ENCODE data around the gene FAM234A. TPM values are rescaled to one million over a fixed set of nuclear protein-coding genes. Genes with fewer than 3 reads are reported as not detected.
"Not testable (repeated sequence)": the region's sequence is repeated elsewhere in the genome, so short reads cannot be mapped to it uniquely, and the experiment has no call there.

The FAM234A gene
- total RNA-seq, 1 donor from 2014 or later, result 23.3 TPM

- H3K27ac ChIP-seq, result no peak overlapping the region
- TF ChIP-seq, protein P1, sequence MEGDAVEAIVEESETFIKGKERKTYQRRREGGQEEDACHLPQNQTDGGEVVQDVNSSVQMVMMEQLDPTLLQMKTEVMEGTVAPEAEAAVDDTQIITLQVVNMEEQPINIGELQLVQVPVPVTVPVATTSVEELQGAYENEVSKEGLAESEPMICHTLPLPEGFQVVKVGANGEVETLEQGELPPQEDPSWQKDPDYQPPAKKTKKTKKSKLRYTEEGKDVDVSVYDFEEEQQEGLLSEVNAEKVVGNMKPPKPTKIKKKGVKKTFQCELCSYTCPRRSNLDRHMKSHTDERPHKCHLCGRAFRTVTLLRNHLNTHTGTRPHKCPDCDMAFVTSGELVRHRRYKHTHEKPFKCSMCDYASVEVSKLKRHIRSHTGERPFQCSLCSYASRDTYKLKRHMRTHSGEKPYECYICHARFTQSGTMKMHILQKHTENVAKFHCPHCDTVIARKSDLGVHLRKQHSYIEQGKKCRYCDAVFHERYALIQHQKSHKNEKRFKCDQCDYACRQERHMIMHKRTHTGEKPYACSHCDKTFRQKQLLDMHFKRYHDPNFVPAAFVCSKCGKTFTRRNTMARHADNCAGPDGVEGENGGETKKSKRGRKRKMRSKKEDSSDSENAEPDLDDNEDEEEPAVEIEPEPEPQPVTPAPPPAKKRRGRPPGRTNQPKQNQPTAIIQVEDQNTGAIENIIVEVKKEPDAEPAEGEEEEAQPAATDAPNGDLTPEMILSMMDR (IDR thresholded peaks at IDR 0.05), result no peak
- TF ChIP-seq POLR2AphosphoS5 (IDR thresholded peaks at IDR 0.05; ENCODE audit: insufficient read depth in 1 of 2, low read depth in 1 of 2) (no peak), POLR2A (IDR thresholded peaks at IDR 0.05) (no peak)
- no peaks in the 10 kb centered on the region for H3K4me1 ChIP-seq
- H3K36me3 ChIP-seq, result peaks cover 0 to 72% of the 10 kb centered on the region in 2 donors
- H3K9me3 ChIP-seq, result no peaks in the 10 kb centered on the region
- no peaks in the 10 kb centered on the region for H3K27me3 ChIP-seq
- intact Hi-C loops (cut with DNase I), result no loop called here
- no peak for DNase-seq (ENCODE audit: extremely low spot score in 2 of 2)
- H3K4me3 ChIP-seq, result no peak overlapping the region
Measured at GRCh38 chr16:200388-200787, 34.2 kb upstream of the FAM234A start.

DNA sequence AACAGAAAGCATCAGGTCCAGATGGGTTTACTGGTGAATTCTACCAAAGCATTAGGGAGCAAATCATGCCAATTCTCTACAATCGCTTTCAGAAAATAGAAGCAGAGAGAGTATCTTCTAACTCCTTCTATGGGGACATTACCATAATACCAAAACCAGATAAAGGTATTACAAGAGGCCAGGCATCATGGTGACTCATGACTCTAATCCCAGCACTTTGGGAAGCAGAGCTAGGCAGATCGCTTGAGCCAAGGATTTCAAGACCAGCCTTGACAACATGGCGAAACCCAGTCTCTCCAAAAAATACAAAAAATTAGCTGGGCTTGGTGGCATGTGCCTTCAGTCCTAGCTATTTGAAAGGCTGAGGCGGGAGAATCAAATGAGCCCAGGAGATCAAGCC lies 31.4 kb upstream of the FAM234A start:
- no peaks in the 10 kb centered on the region for H3K4me1 ChIP-seq
- H3K9me3 ChIP-seq, result no peaks in the 10 kb centered on the region
- no peak overlapping the region for H3K4me3 ChIP-seq
- intact Hi-C loops (cut with DNase I), result no loop called here
- H3K27ac ChIP-seq, result no peak overlapping the region
- DNase-seq (ENCODE audit: extremely low spot score in 2 of 2), result no peak
- no peaks in the 10 kb centered on the region for H3K27me3 ChIP-seq
- H3K36me3 ChIP-seq, result peaks cover 4 to 79% of the 10 kb centered on the region in 2 donors
- no peak for TF ChIP-seq POLR2A (IDR thresholded peaks at IDR 0.05)
- TF ChIP-seq, protein P1 (IDR thresholded peaks at IDR 0.05), result no peak
- TF ChIP-seq POLR2AphosphoS5 (IDR thresholded peaks at IDR 0.05; ENCODE audit: insufficient read depth in 1 of 2, low read depth in 1 of 2), result no peak

- H3K4me1 ChIP-seq; H3K9me3 ChIP-seq; H3K27me3 ChIP-seq; H3K4me3 ChIP-seq; DNase-seq (ENCODE audit: extremely low spot score in 2 of 2); H3K27ac ChIP-seq; intact Hi-C loops (cut with DNase I): not testable (repeated sequence)
- peaks cover 4 to 71% of the 10 kb centered on the region in 2 donors for H3K36me3 ChIP-seq
Measured at GRCh38 chr16:204046-204445, 30.6 kb upstream of the FAM234A start.

DNA sequence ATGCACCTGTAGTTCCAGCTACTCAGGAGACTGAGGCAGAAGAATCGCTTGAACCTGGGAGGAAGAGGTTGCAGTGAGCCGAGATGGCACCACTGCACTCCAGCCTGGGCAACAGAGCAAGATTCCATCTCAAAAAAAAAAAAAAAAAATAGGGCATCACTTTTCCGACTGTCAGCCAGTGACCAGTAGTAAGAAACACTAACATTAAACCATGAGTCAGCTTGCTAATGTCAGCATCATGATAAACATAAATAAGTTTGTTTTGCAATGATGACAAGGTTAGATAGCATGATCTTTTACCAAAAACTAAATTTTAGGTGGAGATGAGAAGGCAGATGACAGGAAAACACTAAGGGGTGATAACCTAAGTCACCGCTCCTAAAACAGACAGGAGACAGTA lies 25.3 kb upstream of the FAM234A start:
- DNase-seq (ENCODE audit: extremely low spot score in 2 of 2); intact Hi-C loops (cut with DNase I); H3K9me3 ChIP-seq; H3K27me3 ChIP-seq; H3K4me1 ChIP-seq; H3K27ac ChIP-seq; H3K4me3 ChIP-seq: not testable (repeated sequence)
- peaks cover 4 to 48% of the 10 kb centered on the region in 2 donors for H3K36me3 ChIP-seq

GRCh38 chr16:211631-212180 lies 22.9 kb upstream of the FAM234A start:
- H3K27me3 ChIP-seq; H3K9me3 ChIP-seq; DNase-seq (ENCODE audit: extremely low spot score in 2 of 2); H3K4me3 ChIP-seq; intact Hi-C loops (cut with DNase I); H3K4me1 ChIP-seq; H3K27ac ChIP-seq: not testable (repeated sequence)
- peaks cover 4 to 38% of the 10 kb centered on the region in 2 donors for H3K36me3 ChIP-seq

- DNase-seq (ENCODE audit: extremely low spot score in 2 of 2), result no peak
- H3K4me3 ChIP-seq, result no peak overlapping the region
- H3K36me3 ChIP-seq, result peaks cover 0 to 38% of the 10 kb centered on the region in 2 donors
- H3K4me1 ChIP-seq, result no peaks in the 10 kb centered on the region
- no peaks in the 10 kb centered on the region for H3K9me3 ChIP-seq
- TF ChIP-seq, protein P1 (IDR thresholded peaks at IDR 0.05), result no peak
- TF ChIP-seq POLR2A (IDR thresholded peaks at IDR 0.05), result no peak
- TF ChIP-seq POLR2AphosphoS5 (IDR thresholded peaks at IDR 0.05; ENCODE audit: insufficient read depth in 1 of 2, low read depth in 1 of 2), result no peak
- H3K27me3 ChIP-seq, result no peaks in the 10 kb centered on the region
- intact Hi-C loops (cut with DNase I), result no loop called here
- H3K27ac ChIP-seq, result no peak overlapping the region
Measured at GRCh38 chr16:212999-213398, 21.6 kb upstream of the FAM234A start.

GRCh38 chr16:220021-220420 lies 14.6 kb upstream of the FAM234A start:
- H3K4me3 ChIP-seq, result no peak overlapping the region
- no peak overlapping the region for H3K27ac ChIP-seq
- H3K9me3 ChIP-seq, result no peaks in the 10 kb centered on the region
- no peaks in the 10 kb centered on the region for H3K27me3 ChIP-seq
- H3K4me1 ChIP-seq, result no peaks in the 10 kb centered on the region
- TF ChIP-seq POLR2A (IDR thresholded peaks at IDR 0.05), result no peak
- TF ChIP-seq POLR2AphosphoS5 (IDR thresholded peaks at IDR 0.05; ENCODE audit: insufficient read depth in 1 of 2, low read depth in 1 of 2), result no peak
- TF ChIP-seq, protein P1 (IDR thresholded peaks at IDR 0.05), result no peak
- no peak for DNase-seq (ENCODE audit: extremely low spot score in 2 of 2)
- H3K36me3 ChIP-seq, result peaks cover 0 to 70% of the 10 kb centered on the region in 2 donors
- intact Hi-C loops (cut with DNase I), result no loop called here

All from vagina (tissue), 2 donors.